Embryonic facial prominence (tissue), 1 donor: ENCODE measurements around the gene HM13.
"Not testable (repeated sequence)": the region's sequence is repeated elsewhere in the genome, so short reads cannot be mapped to it uniquely, and the experiment has no call there.

Source experiments
- DNase-seq: peaks from one replicate; pipeline ENCODE4 v3.0.0-alpha.2; 2016; ENCODE audit errors: extremely low spot score

Gene HM13

DNA sequence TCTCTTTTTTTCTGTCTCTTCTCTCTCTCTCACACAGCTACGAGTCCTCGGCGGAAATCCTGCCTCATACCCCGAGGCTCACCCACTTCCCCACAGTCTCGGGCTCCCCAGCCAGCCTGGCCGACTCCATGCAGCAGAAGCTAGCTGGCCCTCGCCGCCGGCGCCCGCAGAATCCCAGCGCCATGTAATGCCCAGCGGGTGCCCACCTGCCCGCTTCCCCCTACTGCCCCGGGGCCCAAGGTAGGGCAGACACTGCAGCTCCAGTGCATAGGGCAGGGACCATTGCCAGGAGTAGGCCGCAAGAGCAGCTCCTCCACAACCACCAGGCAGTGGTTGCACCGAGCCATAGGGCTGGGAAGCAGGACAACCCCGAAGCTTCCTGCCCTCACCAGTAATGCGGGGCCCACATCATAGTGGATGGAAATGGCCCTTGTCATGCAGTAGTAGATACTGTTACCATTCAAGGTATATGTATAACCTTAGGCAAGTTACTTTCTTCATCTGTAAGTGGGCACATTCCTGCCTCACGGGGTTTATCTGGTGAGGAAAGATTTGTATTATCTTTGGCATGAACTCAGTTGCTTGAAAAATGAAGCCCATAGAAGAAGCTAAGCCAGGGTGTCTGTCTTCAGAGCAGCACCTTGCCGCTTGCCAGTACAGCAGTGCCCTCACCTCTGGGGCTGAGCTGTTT, 53.9 kb downstream of the HM13 start:
- no peak for DNase-seq

- no peak for DNase-seq
Observed at GRCh38 chr20:31568773-31569162, 54.5 kb downstream of the HM13 start.

- no peak for DNase-seq
Observed at GRCh38 chr20:31569163-31570020, 55.1 kb downstream of the HM13 start.

DNA sequence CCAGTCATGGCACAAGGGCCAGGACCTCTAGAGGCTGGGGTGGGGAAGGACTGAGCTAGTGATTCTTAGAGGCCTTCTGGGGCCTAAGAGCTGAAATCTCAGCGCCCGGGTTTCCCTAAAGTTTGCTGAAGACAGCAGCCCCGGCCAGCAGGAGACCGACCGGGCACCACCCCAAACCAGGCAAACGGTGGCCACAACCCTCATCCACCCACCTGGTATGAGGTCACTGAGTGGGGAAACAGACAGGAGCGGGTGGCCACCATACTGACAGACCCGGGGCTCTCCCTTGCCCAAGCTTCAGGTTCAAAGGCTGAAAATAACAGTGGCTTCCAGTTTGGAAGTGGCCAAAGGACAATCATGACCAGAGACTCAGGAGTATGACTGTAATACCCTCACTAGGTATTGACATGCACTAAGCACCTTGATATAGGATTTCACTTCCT, 55.8 kb downstream of the HM13 start:
- DNase-seq: no peak

DNA sequence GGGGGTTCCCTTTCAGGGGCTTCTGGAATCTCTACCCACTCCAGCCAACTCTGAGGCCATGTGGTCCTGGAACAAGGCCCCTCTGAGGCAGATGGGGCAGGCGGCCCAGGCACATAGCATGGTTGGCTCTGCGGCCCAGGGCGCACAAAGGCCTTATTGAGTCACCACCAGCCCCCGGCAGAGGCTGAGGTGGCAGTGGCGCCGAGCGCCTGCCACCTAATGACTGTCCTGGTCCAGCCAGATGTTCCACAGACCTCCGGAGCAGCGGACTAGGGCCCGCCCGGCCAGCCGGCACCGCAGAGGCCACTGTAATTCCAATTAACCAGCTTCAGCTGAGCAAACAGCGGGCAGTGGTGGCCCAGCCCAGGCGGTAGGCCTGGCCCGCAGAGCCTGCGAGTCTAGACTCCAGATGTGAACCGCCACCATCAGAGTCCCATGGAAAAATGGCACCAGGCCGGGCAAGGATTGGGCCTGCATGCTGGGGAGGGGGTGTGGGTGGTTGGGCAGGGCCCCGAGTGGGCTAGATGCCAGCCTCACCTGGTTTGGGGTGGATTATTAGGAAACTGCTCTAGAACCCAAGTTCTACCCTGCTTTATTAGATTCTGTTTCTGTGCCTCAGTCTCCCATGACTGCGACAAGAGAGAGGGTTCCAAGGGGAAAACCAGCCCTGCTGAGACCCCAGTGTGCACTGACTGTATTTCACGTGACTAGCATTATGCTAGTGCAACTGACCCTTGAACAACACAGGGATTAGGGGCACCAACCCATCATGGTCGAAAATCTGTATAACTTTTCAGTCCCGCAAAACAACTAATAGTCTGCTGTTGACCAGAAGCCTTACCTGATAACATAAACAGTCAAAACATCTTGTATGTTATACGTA, 56.7 kb downstream of the HM13 start:
- DNase-seq: no peak

DNA sequence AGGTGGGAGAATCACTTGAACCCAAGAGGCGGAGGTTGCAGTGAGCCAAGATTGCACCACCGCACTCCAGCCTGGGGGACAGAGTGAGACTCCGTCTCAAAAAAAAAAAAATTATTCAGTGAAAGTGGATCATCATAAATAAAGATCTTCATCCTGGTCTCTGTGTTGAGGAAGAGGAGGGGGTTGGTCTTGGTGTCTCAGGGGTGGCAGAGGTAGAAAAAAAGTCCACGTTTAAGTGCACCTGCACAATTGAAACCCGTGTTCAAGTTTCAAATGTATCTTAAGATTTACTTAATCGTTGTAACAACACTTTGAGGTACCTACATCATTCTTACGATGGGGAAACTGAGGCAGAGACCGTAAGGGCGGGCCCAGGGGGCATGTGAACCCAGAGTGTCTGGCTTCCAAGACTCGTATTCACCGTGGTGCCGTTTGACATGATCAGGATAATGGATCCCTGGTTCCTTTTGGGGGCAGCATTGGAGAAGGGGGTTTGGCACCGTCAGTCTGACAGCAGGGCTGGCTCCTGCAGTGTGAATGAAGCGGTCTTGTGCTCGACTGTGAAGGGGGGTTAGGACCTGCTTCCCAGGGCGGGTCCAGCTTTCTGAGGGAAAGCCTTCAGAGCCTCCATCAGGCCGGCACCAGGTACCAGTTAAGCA, 57.9 kb downstream of the HM13 start:
- DNase-seq: no peak

DNA sequence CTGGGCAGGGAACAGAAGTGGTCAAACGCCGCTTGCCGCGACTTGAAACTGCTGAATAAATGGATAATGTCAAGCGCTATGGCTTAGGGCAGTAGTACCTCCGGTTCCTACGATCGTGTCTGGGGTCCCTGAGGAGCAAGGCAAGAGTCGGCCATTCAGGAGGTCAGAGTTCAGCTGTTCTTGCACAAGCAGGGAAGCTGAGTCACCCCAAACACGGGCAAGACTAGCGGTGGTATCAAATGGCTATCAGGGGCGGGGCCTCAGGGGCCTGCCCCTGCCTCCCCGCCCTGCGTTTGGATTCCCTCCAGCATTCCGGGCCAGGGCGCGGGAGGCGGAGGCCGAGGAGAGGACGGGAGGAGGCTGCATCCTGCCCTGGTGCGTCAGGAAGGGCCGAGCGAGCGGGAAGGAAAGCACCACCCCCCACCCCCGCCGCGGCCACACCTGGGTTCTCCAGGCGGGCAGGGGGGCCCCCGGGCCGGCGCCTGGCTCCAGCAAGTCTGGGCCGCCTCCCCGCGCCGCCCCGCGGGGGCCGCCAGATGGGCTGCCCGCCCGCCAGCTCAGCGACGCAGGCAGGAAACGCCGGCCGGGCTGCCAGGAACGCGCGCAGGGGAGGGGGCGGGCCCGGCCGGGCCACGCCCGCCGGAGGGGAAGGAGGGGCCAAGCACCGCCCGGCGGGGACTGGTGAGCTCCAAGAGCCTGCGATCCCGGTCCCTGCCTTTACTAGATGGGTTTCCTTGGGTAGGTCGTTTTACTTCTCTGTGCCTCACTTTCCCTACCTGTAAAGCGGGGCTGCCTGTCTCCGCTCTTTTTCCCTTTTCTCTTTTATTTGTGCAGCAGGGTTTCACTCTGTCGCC, 58.7 kb downstream of the HM13 start:
- DNase-seq: peak; percentile 90

DNA sequence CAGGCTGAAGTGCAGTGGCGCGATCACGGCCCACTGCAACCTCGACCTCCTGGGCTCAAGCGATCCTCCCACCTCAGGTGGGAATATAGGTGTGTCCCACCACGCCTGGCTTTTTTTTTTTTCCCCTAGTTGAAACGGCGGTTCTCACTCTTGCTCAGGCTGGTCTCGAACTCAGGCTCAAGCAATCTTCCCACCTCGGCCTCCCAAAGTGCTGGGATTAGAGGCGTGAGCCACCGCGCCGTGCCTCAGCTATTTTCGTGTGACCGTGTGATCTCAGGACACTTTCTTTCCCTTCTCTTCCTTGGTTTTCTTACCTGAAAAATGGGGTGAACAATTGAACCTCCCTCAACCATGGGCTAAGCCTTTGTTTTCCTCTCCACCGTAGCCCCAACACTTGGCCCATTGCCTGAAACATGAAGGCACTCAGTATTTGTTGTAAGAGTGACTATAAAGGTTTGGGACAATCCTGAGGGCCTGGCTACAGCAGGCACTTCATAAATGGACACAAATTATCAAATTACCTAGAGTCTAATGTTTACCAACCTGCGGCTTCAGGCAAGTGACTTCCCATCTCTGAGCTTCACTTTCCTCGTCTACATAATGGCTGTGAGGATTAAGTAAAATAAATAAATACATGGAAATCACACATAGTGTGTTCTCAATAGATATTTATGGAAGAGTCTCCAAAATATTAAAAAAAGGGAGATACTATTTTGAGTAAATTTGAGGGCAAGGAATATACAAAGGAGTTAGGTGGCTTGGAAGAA, 59.5 kb downstream of the HM13 start:
- no peak for DNase-seq

DNA sequence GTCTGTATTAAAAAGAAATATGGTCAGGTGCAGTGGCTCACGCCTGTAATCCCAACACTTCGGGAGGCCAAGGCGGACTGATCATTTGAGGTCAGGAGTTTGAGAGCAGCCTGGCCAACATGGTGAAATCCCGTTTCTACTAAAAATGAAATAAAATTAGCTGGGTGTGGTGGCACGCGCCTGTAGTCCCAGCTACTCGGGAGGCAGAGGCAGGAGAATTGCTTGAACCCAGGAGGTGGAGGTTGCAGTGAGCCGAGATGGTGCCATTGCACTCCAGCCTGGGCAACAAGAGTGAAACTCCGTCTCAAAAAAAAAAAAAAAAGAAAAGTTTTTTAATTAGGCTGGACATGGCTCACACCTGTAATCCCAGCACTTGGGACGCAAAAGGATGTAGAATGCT, 60.7 kb downstream of the HM13 start:
- DNase-seq: not testable (repeated sequence)

GRCh38 chr20:31576751-31577150, 62.5 kb downstream of the HM13 start:
- DNase-seq: no peak

GRCh38 chr20:31577194-31577593, 63.0 kb downstream of the HM13 start:
- no peak for DNase-seq

- no peak for DNase-seq
Observed at GRCh38 chr20:31578448-31579138, 64.4 kb downstream of the HM13 start.

DNA sequence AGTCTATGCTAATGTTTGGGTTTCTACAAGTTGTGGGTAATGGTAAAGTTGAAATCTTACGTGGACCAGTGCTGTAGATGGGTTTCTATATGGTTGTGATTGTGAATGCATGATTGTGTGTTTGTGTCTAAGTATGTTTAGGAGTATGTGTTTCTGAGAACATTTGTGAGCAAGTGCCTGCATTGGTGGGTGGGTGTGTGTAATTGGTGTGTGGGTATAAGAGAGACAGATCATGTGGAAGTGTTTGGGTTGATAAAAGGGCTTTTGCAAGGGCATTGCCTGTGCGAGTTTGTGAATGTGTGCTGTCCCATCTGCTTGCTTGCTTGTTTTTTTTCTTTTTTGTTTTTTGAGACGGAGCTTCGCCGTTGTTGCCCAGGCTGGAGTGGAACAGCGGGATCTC, 65.0 kb downstream of the HM13 start:
- no peak for DNase-seq

DNA sequence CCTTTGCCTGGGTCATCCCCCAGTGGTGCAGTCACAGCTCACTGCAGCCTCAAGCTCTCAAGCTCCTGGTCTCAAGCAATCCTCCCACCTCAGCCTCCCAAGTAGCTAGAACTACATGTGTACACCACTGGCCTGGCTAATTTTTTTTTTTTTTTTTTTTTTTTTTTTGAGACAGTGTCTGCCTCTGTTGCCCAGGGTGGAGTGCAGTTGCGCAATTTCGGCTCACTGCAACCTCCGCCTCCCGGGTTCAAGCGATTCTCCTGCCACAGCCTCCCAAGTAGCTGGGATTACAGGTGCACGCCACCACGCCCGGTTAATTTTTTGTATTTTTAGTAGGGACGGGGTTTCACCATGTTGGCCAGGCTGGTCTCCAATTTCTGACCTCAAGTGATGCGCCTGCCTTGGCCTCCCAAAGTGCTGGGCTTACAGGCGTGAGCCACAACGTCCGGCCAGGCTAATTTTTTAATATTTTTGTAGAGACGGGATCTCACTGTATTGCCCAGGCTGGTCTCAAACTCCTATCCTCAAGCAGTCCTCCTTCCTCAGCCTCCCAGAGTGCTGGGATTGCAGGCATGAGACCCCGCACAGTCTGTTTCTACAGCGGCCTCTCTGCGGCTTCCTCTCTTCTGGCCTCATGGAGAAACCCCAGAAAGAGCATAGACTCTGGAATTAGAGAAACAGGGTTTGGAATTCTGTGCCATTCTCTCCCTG, 65.9 kb downstream of the HM13 start:
- DNase-seq: not testable (repeated sequence)

DNA sequence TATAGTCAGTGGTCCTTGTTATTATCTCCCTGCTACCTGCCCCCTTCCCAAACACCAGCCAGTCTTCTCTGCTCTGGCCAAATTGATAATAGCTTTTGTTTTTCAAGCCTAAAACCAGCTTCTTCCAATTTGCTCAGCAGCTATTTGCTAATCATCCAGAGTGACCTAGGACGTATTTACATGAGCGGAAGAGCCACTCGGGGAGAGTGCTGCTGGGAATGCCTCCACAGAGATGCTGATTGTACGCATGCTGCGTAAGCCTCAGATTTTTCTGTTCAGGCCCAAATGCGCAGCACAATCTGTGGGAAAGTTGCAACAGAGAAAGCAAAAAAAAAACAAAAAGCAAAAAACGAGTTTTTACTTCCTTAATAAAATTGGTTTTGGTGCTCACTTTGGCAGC, 66.5 kb downstream of the HM13 start:
- no peak for DNase-seq

GRCh38 chr20:31581391-31581790, 67.1 kb downstream of the HM13 start:
- no peak for DNase-seq

GRCh38 chr20:31587545-31588389, 73.5 kb downstream of the HM13 start:
- DNase-seq: no peak
